Kidney (tissue), 14 donors: ENCODE results near the gene PXDN. TPM values are rescaled to one million over a fixed set of nuclear protein-coding genes. Genes with fewer than 3 reads are reported as not detected.
"Not testable (repeated sequence)": the region's sequence is repeated elsewhere in the genome, so short reads cannot be mapped to it uniquely, and the experiment has no call there.

Experiments used
- DNase-seq, 5 donors: peaks; one replicate each; pipeline ENCODE4 v3.0.0-alpha.2; 2013 to 2020
- FAIRE-seq: peaks from 2 replicates; lab custom pipeline; 2012; peaks lifted over from hg19 to GRCh38; lab: Jason Lieb, UNC
- H3K27ac ChIP-seq, 2 donors: one replicate each; pipeline ENCODE4 v1.7.0; 2013; ENCODE audit warnings: low read depth in 2 of 2, low read length in 2 of 2, inconsistent platforms in 1 of 2
- H3K27me3 ChIP-seq: one replicate; pipeline ENCODE4 v1.7.1; 2013; ENCODE audit warnings: low read length, inconsistent platforms; ENCODE audit not compliant: control insufficient read depth, insufficient read depth
- H3K36me3 ChIP-seq, 3 donors: one replicate each; pipeline versions ENCODE4 v1.7.0 to v1.7.1; 2013; ENCODE audit warnings: low read length in 3 of 3, control low read depth in 1 of 3, inconsistent platforms in 1 of 3; ENCODE audit not compliant: insufficient read depth in 3 of 3, control insufficient read depth in 2 of 3
- H3K4me1 ChIP-seq, 3 donors: one replicate each; pipeline versions ENCODE4 v1.7.0 to v1.7.1; 2013; ENCODE audit warnings: low read length in 3 of 3, inconsistent platforms in 1 of 3, low read depth in 1 of 3; ENCODE audit not compliant: control insufficient read depth in 2 of 3, insufficient read depth in 2 of 3
- H3K4me3 ChIP-seq, 3 donors: one replicate each; pipeline versions ENCODE4 v1.7.0 to v1.8.1; 2013; ENCODE audit warnings: low read length in 3 of 3, control low read depth in 1 of 3, inconsistent platforms in 1 of 3
- H3K9ac ChIP-seq, 3 donors: one replicate each; pipeline versions ENCODE4 v1.7.0 to v1.7.1; 2013; ENCODE audit warnings: low read length in 3 of 3, control low read depth in 1 of 3, inconsistent platforms in 1 of 3
- H3K9me3 ChIP-seq, 3 donors: one replicate each; pipeline versions ENCODE4 v1.7.0 to v1.7.1; 2013; ENCODE audit warnings: low read length in 3 of 3, control low read depth in 1 of 3, inconsistent platforms in 1 of 3; ENCODE audit not compliant: control insufficient read depth in 2 of 3, insufficient read depth in 1 of 3
- intact Hi-C: fragments of 100-400 bp; cut with DNase I; formaldehyde crosslinking; loops from one replicate; pipeline ENCODE4 v1.11.1; 2022
- polyA plus RNA-seq: library from polyadenylated mRNA; stranded (reverse); fragments of 350-450 nt; fragmentation: Illumina TruSeq; extraction: RNeasy Lipid Tissue Mini Kit (QIAGEN cat#74804); gene quantifications from one replicate; pipeline ENCODE4 v1.2.3, GENCODE V29; 2014; ENCODE audit warnings: low read depth, low replicate concordance; ENCODE audit not compliant: insufficient read depth
- total RNA-seq: library from RNA; stranded (reverse); fragmentation: NEBNext Ultra II Directional; extraction: Animal tissue kit (Norgen Biotek cat#: 25700); gene quantifications from one replicate; pipeline ENCODE4 v1.2.1, GENCODE V29; 2021
- TF ChIP-seq, protein P1 (sequence below): IDR thresholded peaks from 3 replicates; pipeline ENCODE4 v1.5.1; 2012; ENCODE audit warnings: mild to moderate bottlenecking, moderate library complexity, borderline replicate concordance; ENCODE audit not compliant: insufficient read depth; ENCODE audit errors: extremely low read depth
- donor health status: control.
- donor health status: control.
- donor health status: control.
- donor health status: control.
- donor health status: control.
- donor health status: DM: yes; HTN: yes; CAD: no.
- donor health status: Normal renal cell carcinoma (clear cell type).

The PXDN gene
- total and polyA plus RNA-seq, 2 donors from 2014 or later: 4.7 to 42.3 TPM

DNA sequence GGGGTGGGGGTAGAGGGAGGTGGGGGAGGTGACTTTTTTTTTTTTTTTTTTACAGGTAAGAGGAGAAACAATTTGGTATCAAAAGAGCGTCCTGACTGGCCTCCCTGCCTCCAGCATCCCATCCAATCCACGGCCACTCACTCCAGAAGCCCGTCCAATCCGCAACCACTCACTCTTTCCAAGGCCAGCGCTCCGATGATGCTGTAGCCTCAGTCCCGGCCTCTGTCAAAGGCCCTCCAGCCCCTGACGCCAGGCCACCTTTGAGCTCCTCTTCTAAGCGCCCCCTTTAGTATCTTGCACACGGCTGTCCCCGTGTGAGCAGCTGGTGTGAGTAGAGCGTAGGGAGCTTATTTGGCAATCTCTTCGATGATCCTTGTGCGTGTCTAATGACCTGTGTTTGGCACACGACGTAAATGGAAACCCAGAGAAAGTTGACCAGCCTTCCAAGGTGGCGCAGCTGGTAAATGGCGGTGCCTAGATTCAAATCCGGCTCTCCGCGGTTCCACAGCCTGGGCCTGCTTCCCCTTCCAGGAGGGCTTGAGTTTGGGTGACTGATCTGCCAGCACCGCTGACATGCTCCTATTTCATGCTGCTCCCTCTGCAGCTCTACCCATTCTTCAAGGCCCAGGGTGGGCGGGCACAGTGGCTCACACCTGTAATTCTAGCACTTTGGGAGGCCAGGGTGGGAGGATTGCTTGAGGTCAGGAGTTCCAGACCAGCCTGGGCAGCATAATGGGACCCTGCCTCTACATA, 23.8 kb upstream of the PXDN start:
- peak in 2 of 5 donors; percentile 33 to 41 for DNase-seq
- Histone ChIP-seq H3K36me3 (no peaks in the 10 kb centered on the region), H3K4me3 (no peak overlapping the region), H3K27me3 (no peaks in the 10 kb centered on the region), H3K9ac (no peak overlapping the region), H3K9me3 (no peaks in the 10 kb centered on the region), H3K4me1 (peaks cover 0 to 2% (median 0%) of the 10 kb centered on the region in 3 donors), H3K27ac (no peak overlapping the region)
- no peak for FAIRE-seq
- TF ChIP-seq, protein P1, sequence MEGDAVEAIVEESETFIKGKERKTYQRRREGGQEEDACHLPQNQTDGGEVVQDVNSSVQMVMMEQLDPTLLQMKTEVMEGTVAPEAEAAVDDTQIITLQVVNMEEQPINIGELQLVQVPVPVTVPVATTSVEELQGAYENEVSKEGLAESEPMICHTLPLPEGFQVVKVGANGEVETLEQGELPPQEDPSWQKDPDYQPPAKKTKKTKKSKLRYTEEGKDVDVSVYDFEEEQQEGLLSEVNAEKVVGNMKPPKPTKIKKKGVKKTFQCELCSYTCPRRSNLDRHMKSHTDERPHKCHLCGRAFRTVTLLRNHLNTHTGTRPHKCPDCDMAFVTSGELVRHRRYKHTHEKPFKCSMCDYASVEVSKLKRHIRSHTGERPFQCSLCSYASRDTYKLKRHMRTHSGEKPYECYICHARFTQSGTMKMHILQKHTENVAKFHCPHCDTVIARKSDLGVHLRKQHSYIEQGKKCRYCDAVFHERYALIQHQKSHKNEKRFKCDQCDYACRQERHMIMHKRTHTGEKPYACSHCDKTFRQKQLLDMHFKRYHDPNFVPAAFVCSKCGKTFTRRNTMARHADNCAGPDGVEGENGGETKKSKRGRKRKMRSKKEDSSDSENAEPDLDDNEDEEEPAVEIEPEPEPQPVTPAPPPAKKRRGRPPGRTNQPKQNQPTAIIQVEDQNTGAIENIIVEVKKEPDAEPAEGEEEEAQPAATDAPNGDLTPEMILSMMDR: no peak
- intact Hi-C loops: no loop called here

DNA sequence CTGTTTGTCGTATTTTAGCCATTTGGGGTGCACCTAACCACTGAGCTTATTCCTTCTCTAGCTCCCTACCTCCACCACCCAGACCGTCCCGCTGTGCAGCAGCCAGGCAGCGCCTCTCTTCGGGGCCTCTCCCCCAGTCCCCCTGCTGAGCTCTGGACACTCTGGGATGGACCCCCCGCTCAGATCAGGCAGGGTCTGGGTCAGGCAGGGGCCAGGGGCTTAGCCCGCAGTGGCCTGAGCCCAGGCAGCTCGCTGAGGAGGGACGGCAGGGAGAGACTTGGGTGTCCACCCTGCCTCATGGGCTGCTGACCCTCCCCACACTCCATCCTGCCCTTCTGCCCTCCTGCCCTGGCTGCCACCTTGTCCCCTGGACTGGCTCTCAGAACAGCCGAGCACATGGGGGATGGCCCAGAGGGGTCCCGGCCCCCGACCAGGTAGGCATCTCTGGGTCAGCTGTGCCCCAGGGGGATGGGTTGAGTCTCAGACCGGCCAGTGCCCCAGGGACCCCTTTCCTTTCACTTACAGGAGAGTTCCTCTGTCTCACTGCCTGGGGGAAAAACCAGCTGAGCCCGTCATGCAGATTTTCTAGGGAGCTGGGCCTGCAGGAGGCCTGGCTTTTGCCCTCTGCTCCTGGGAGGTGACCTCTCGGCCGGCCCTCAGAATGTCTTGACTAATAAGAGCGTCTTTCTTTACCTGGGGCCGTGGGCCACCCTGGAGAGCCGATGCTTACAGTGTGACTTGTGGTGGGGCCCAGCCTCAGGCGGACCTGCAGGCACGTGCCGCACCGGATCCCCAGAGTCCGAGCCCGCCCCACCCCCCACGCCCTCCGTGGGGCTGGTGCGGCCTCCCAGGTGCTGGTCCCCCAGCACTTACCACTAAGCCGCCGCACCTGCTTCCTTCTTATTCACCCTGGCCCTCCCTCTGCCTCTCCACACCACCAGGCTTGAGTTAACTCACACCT, 22.8 kb upstream of the PXDN start:
- intact Hi-C loops: no loop called here
- no peak for FAIRE-seq

DNA sequence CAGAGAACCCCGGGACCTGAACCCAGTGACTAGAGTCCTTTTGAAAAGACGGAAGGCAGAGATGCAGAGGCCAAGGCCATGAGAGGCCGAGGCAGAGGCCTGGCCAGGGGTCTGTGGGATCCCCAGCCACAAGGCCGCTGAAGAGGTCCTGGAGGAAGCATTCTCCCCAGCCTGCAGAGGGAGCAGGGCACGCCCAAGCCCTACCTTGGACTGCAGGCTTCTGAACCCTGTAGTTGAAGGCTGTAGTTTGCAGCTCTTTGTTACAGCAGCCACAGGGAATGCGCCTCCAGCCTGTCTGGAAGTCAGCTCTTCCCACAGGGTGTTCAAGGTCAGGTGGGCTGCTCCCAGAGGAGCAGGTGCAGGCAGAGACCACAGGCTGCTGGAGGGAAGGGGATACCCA, 22.1 kb upstream of the PXDN start:
- FAIRE-seq: no peak

More for the DNA sequence above, 22.8 kb upstream of the PXDN start:
- no peaks in the 10 kb centered on the region for H3K4me1 ChIP-seq
- TF ChIP-seq, protein P1: no peak
- H3K36me3 ChIP-seq: no peaks in the 10 kb centered on the region
- DNase-seq: peak in 2 of 5 donors; percentile 42 to 59
- no peak overlapping the region for H3K4me3 ChIP-seq
- H3K27me3 ChIP-seq: no peaks in the 10 kb centered on the region
- H3K27ac ChIP-seq: no peak overlapping the region
- no peaks in the 10 kb centered on the region for H3K9me3 ChIP-seq
- H3K9ac ChIP-seq: no peak overlapping the region

DNA sequence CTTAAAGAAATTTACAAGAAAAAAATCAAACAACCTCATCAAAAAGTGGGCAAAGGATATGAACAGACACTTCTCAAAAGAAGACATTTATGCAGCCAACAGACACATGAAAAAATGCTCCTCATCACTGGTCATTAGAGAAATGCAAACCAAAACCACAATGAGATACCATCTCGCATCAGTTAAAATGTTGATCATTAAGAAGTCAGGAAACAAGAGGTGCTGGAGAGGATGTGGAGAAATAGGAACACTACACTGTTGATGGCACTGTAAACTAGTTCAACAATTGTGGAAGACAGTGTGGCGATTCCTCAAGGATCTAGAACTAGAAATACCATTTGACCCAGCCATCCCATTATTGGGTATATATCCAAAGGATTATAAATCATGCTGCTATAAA, 20.9 kb upstream of the PXDN start:
- DNase-seq: not testable (repeated sequence)

More for the DNA sequence above, 22.1 kb upstream of the PXDN start:
- DNase-seq: peak in 2 of 5 donors; percentile 27 to 43
- no peak overlapping the region for H3K27ac ChIP-seq
- TF ChIP-seq, protein P1: no peak
- no peak overlapping the region for H3K4me3 ChIP-seq
- H3K36me3 ChIP-seq: no peaks in the 10 kb centered on the region
- no peak overlapping the region for H3K9ac ChIP-seq
- H3K9me3 ChIP-seq: no peaks in the 10 kb centered on the region
- intact Hi-C loops: no loop called here
- H3K27me3 ChIP-seq: no peaks in the 10 kb centered on the region
- H3K4me1 ChIP-seq: no peaks in the 10 kb centered on the region

More for the DNA sequence above, 20.9 kb upstream of the PXDN start:
- H3K4me3 ChIP-seq, H3K9me3 ChIP-seq, H3K4me1 ChIP-seq, H3K27me3 ChIP-seq, H3K9ac ChIP-seq, FAIRE-seq, H3K27ac ChIP-seq, H3K36me3 ChIP-seq, intact Hi-C loops: not testable (repeated sequence)
